Upper lobe of left lung (tissue), 4 donors: ENCODE data around the gene NUDT16.

Experiments used
- CTCF ChIP-seq, 6 experiments: fragments of 450-650 bp in 4 of 6; fragments of 200-600 bp in 2 of 6; sonication (generic) in 2 of 6; IDR thresholded peaks; one replicate each; pipeline ENCODE4 v1.5.1; 2016 to 2019; ENCODE audit warnings: antibody characterized with exemption in 6 of 6
- EP300 ChIP-seq, 4 donors: sonication (generic); formaldehyde crosslinking; IDR thresholded peaks; one replicate each; pipeline ENCODE4 v1.5.1; 2017; ENCODE audit warnings: antibody characterized with exemption in 4 of 4, control low read depth in 2 of 4
- POLR2A ChIP-seq, 4 donors: fragments of 450-650 bp; IDR thresholded peaks; one replicate each; pipeline ENCODE4 v1.5.1; 2016 to 2017; ENCODE audit warnings: antibody characterized with exemption in 4 of 4, mild to moderate bottlenecking in 2 of 4
- POLR2AphosphoS5 ChIP-seq, 2 donors: sonication (generic); formaldehyde crosslinking; IDR thresholded peaks; one replicate each; pipeline ENCODE4 v1.5.1; 2017; ENCODE audit warnings: antibody characterized with exemption in 2 of 2

GRCh38 chr3:131394400-131394799 is 12.8 kb downstream of the NUDT16 start:
- TF ChIP-seq CTCF (IDR thresholded peaks at IDR 0.05) (no peak), POLR2AphosphoS5 (IDR thresholded peaks at IDR 0.05) (no peak), POLR2A (IDR thresholded peaks at IDR 0.05) (no peak), EP300 (IDR thresholded peaks at IDR 0.05) (no peak)
